Measurements from ENCODE around the gene PHACTR1. TPM values are rescaled to one million over a fixed set of nuclear protein-coding genes. Genes with fewer than 3 reads are reported as not detected.

The PHACTR1 gene
- total RNA-seq, 1 donor from 2014 or later = 8.5 TPM

- Mint-ChIP-seq H3K9me3 (ENCODE audit: unreplicated experiment) (peaks cover 2% of the 10 kb centered on the region), H3K36me3 (ENCODE audit: low read depth, unreplicated experiment) (peaks cover 5% of the 10 kb centered on the region), H3K4me3 (ENCODE audit: unreplicated experiment) (no peak overlapping the region), H3K27ac (ENCODE audit: unreplicated experiment) (no peak overlapping the region), H3K4me1 (ENCODE audit: low read depth, unreplicated experiment) (peaks cover 12% of the 10 kb centered on the region), H3K27me3 (ENCODE audit: low read depth, unreplicated experiment) (no peaks in the 10 kb centered on the region)
- H3K79me2 ChIP-seq (ENCODE audit: insufficient read depth, low read length) = no peaks in the 10 kb centered on the region
- TF ChIP-seq EZH2 (IDR thresholded peaks at IDR 0.05; ENCODE audit: insufficient read depth, low read length) (no peak), CTCF (IDR thresholded peaks at IDR 0.05; ENCODE audit: insufficient read depth, low read depth, low read length) (no peak)
- no peaks in the 10 kb centered on the region for H4K20me1 ChIP-seq (ENCODE audit: insufficient read depth, low read length)
- H2AFZ ChIP-seq (ENCODE audit: low read depth, low read length) = no peak overlapping the region
- no peak overlapping the region for H3K4me3 ChIP-seq (ENCODE audit: insufficient read depth, low read depth, low read length)
- peaks cover 6% of the 10 kb centered on the region for H3K4me1 ChIP-seq (ENCODE audit: insufficient read depth, low read length)
- H3K9ac ChIP-seq (ENCODE audit: low read length) = no peak overlapping the region
- H3K36me3 ChIP-seq (ENCODE audit: insufficient read depth, low read length) = no peaks in the 10 kb centered on the region
- no peaks in the 10 kb centered on the region for H3K9me3 ChIP-seq (ENCODE audit: insufficient read depth, low read depth, low read length)
- FAIRE-seq (no peak), DNase-seq (ENCODE audit: low read depth) (no peak)
- H3K4me2 ChIP-seq (ENCODE audit: low read length) = no peak overlapping the region
- H3K27me3 ChIP-seq (ENCODE audit: insufficient read depth, low read length) = no peaks in the 10 kb centered on the region
- no peak overlapping the region for H3K27ac ChIP-seq (ENCODE audit: low read depth, low read length)
These were observed 547.1 kb downstream of the PHACTR1 start for GRCh38 chr6:13263669-13264068.

- H3K36me3 ChIP-seq (ENCODE audit: insufficient read depth, low read length) = no peaks in the 10 kb centered on the region
- no peak for FAIRE-seq
- H3K4me3 Mint-ChIP-seq (ENCODE audit: unreplicated experiment) = no peak overlapping the region
- H3K4me3 ChIP-seq (ENCODE audit: insufficient read depth, low read depth, low read length) = no peak overlapping the region
- no peak for TF ChIP-seq EZH2 (IDR thresholded peaks at IDR 0.05; ENCODE audit: insufficient read depth, low read length)
- no peak for TF ChIP-seq CTCF (IDR thresholded peaks at IDR 0.05; ENCODE audit: insufficient read depth, low read depth, low read length)
- peaks cover 31% of the 10 kb centered on the region for H3K4me1 Mint-ChIP-seq (ENCODE audit: low read depth, unreplicated experiment)
- H4K20me1 ChIP-seq (ENCODE audit: insufficient read depth, low read length) = no peaks in the 10 kb centered on the region
- H3K9me3 Mint-ChIP-seq (ENCODE audit: unreplicated experiment) = peaks cover 2% of the 10 kb centered on the region
- no peak overlapping the region for H3K27ac Mint-ChIP-seq (ENCODE audit: unreplicated experiment)
- no peaks in the 10 kb centered on the region for H3K27me3 ChIP-seq (ENCODE audit: insufficient read depth, low read length)
- peaks cover 5% of the 10 kb centered on the region for H3K36me3 Mint-ChIP-seq (ENCODE audit: low read depth, unreplicated experiment)
- no peaks in the 10 kb centered on the region for H3K79me2 ChIP-seq (ENCODE audit: insufficient read depth, low read length)
- H3K27me3 Mint-ChIP-seq (ENCODE audit: low read depth, unreplicated experiment) = no peaks in the 10 kb centered on the region
- peak; percentile 20 for DNase-seq (ENCODE audit: low read depth)
- H3K4me1 ChIP-seq (ENCODE audit: insufficient read depth, low read length) = peaks cover 10% of the 10 kb centered on the region
- H3K9me3 ChIP-seq (ENCODE audit: insufficient read depth, low read depth, low read length) = no peaks in the 10 kb centered on the region
- H3K27ac ChIP-seq (ENCODE audit: low read depth, low read length) = no peak overlapping the region
- H3K4me2 ChIP-seq (ENCODE audit: low read length) = no peak overlapping the region
- no peak overlapping the region for H2AFZ ChIP-seq (ENCODE audit: low read depth, low read length)
- H3K9ac ChIP-seq (ENCODE audit: low read length) = no peak overlapping the region
These were observed 550.6 kb downstream of the PHACTR1 start for GRCh38 chr6:13267142-13267651.

DNA sequence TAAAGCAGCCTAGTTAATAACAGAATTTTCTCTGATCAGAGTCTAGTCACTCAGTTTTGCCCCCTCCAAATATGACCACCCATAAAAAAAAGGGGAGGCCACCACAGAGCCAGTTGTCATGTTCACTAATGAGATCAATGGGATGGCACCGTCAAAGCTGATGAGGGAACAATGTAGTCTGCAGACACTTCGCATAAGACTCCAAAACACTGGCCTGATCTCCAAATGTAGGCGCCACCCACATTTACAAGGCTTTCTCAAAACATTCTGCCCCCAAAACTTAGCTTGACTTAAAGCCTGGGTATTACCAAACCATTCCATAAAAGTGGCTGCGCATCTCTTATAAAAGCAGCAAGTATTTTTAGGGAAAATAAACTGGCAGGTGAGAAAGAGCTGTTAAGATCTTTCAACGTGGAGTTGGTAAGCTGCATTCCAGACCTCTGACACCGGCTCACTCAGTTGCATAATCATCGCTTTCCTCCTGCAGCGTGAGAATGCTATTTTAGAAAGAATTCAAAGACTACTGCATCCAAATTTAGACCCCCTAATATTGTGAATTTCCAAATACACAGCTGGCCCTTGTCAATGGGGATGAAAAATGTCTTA lies 552.4 kb downstream of the PHACTR1 start:
- no peak overlapping the region for H3K27ac ChIP-seq (ENCODE audit: low read depth, low read length)
- H3K36me3 Mint-ChIP-seq (ENCODE audit: low read depth, unreplicated experiment) = peaks cover 5% of the 10 kb centered on the region
- H3K4me3 Mint-ChIP-seq (ENCODE audit: unreplicated experiment) = no peak overlapping the region
- no peak overlapping the region for H3K9ac ChIP-seq (ENCODE audit: low read length)
- peaks cover 2% of the 10 kb centered on the region for H3K9me3 Mint-ChIP-seq (ENCODE audit: unreplicated experiment)
- H3K9me3 ChIP-seq (ENCODE audit: insufficient read depth, low read depth, low read length) = no peaks in the 10 kb centered on the region
- H3K79me2 ChIP-seq (ENCODE audit: insufficient read depth, low read length) = no peaks in the 10 kb centered on the region
- peak; percentile 75 for DNase-seq (ENCODE audit: low read depth)
- peaks cover 10% of the 10 kb centered on the region for H3K4me1 ChIP-seq (ENCODE audit: insufficient read depth, low read length)
- TF ChIP-seq CTCF (IDR thresholded peaks at IDR 0.05; ENCODE audit: insufficient read depth, low read depth, low read length) (no peak), EZH2 (IDR thresholded peaks at IDR 0.05; ENCODE audit: insufficient read depth, low read length) (no peak)
- no peak overlapping the region for H3K4me3 ChIP-seq (ENCODE audit: insufficient read depth, low read depth, low read length)
- FAIRE-seq = no peak
- H3K4me1 Mint-ChIP-seq (ENCODE audit: low read depth, unreplicated experiment) = peaks cover 46% of the 10 kb centered on the region
- no peaks in the 10 kb centered on the region for H3K36me3 ChIP-seq (ENCODE audit: insufficient read depth, low read length)
- no peaks in the 10 kb centered on the region for H3K27me3 ChIP-seq (ENCODE audit: insufficient read depth, low read length)
- peak overlapping the region; percentile 63 for H3K27ac Mint-ChIP-seq (ENCODE audit: unreplicated experiment)
- H3K27me3 Mint-ChIP-seq (ENCODE audit: low read depth, unreplicated experiment) = no peaks in the 10 kb centered on the region
- H4K20me1 ChIP-seq (ENCODE audit: insufficient read depth, low read length) = no peaks in the 10 kb centered on the region
- peak overlapping the region; percentile 36 for H3K4me2 ChIP-seq (ENCODE audit: low read length)
- H2AFZ ChIP-seq (ENCODE audit: low read depth, low read length) = no peak overlapping the region

Data from astrocyte (in vitro differentiated cells and primary cell).